Stimulated activated CD8-positive, alpha-beta memory T cell treated with anti-CD3 and anti-CD28 coated beads, Interleukin-2, amount 100 ng/mL, for 1 hour (primary cell): ENCODE results near the gene SHLD3.
"Not testable (repeated sequence)": the region's sequence is repeated elsewhere in the genome, so short reads cannot be mapped to it uniquely, and the experiment has no call there.

Source experiments
- DNase-seq, 2 donors: peaks; one replicate each; pipeline ENCODE4 v3.0.0-alpha.2; 2020; ENCODE audit warnings: low read depth in 2 of 2

The SHLD3 gene, protein sequence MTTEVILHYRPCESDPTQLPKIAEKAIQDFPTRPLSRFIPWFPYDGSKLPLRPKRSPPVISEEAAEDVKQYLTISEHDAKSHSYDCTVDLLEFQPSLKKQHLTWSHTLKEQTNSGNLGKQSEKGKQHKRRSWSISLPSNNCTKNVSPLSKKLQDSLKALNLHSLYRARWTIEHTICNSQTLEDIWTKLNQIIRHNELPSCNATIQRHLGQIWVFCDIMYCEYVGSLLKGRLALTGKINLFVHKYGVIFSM

DNA sequence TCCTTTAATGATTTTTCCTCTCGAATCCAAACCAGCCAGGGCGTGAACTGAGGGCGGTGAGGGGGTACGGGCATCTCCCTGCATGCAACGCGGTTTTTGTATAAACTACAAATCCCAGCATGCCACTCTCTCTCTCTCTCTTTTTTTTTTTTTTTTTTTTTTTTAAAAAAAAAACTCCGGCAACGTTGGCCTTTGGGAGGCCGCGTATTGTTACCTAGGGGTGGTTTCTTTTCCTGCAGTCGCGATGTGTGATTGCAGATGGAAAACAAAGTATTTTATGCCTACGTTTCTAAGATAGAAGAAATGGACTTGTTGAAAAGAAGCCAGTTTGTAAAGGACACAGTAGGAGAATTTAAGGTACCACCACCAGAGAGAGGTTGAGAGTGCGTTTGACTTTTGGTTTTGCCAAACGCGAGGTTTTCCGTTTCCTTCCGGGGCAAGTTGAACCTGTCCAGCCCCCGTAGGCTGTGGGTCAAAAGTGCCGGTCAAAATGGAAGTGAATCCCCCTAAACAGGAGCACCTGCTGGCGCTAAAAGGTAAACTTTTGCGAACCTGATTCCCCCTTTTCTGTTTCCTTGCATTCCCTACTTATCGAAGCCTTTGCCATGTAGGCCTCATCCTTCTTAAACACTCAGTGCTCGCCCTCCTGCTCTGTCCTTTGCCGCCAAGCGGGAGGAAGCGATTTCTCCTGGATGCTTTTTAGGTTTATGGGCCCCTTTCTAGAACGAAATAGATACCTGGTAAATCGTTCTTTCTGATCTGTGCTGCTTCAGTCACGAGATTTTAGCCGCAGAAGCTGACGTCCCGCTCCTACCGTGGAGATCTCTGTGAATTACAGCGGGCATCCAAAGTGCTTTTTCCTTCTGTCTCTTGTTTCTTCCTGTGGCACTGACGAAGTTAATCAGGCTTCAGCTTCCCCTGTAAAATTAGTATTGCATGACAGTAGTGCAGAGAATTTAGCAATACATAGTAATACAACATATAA, at the start of gene SHLD3, which contains the start of gene TRAPPC13:
SHLD3 (plus strand) TSS at position 457 of the 985 bp plus-strand sequence. CDS start 4,561 bp downstream, outside the sequence.
TRAPPC13 (plus strand) TSS at position 457 of the 985 bp plus-strand sequence; CDS start at position 491, 34 bp downstream.
- peak; percentile 64 to 68 for DNase-seq

DNA sequence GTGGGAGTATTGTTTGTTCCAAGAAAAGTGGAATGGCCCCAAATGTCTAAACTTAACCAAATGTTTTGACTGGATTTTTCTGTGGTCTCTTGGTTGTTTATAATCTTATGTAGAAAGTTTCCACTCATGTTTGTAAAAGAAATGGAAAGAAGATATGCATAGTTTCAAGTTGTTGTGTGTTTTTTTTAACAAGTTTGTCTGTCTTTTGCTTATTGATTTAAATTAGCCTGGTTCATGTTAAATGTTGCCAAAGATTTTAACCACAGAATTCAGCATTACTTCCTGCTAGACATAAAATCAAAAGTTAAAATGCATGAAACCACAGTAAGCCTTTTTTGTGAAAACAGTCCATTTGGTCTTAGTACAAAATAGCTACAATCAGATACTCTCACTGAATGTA, 47.7 kb upstream of the SHLD3 start:
- no peak for DNase-seq

DNA sequence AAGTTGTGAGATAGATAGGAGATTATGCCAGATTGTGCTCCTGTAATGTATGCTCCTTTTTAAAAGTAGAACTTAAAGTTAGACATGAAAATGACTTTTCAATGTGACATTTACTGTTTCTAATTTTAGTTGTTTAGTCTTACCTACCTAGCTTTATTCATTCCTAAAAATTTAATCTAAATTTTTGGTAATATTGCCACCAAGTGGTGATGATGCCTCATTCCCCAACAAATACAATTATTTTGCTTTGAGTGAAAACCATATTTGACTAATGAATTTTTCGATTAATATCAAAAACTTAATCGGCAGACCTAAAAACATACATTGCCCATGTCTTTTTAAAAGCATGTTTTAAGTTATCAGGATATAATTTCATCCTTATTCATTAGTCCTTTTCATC, 36.1 kb upstream of the SHLD3 start:
- DNase-seq = no peak

DNA sequence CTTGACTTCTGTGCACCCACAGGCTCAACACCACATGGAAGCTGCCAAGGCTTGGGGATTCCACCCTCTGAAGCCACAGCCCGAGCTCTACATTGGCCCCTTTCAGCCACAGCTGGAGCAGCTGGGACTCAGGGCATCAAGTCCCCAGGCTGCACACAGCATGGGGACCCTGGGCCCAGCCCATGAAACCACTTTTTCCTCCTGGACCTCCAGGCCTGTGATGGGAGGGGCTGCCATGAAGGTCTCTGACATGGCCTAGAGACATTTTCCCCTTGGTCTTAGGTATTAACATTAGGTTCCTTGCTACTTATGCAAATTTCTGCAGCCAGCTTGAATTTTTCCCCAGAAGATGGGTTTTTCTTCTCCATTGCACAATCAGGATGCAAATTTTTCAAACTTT, 23.1 kb upstream of the SHLD3 start:
- not testable (repeated sequence) for DNase-seq

DNA sequence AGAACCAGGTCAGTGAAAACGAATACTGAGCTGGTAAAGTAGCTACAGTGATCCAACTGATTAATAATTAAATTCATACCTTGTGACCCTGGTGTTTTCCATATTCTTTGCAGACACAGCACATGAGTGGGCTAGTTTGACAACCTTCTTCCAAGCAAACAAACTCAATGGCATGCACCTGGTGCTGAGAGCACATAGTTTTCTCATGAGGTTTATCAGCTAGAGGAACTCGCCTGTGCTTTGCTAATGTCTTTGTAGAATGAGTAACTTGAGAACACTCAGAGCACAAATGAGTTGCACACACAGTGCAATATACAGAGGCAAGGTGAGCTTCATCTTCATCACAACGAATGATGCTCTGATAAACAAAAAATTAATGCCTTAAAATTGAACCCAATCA, 13.3 kb upstream of the SHLD3 start:
- DNase-seq = no peak

DNA sequence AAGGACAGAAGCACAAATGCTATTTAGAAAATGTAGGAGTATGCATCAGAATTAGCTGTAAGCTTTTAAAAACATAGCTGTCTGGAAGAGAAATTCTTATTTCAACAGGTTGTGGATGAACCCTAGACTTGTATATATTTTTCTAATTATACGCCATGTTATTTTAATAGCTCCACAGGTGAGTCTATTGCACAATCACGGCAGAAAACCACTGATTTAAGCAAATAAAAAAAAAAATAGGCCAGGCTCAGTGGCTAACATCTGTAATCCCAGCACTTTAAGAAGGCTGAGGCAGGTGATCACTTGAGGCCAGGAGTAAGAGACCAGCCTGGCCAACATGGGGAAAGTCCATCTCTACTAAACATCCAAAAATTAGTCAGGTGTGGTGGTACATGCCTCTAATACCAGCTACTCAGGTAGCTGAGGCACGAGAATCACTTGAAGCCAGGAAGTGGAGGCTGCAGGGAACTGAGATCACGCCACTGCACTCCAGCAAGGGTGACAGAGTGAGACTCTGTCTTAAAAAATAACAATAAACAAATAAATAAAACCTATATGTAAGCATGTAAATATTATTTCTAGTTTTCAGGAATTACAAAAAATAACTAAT, 12.4 kb upstream of the SHLD3 start:
- DNase-seq = no peak

DNA sequence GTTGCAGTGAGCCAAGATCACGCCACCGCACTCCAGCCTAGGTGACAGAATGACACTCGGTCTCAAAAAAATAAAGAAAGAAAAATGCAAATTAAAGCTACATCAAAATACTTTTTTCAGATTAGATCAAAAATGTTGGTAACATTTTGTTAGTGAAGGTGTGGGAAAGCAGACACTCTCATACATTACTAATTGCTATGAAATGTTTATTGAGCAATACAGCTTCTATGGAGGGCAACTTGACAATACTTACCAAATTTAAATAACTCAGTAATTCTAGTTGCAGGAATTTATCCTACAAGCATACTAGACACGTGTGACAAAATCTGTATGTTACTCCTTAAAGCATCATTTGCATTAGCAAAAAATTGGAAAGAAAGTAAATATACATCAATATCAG, 4.8 kb upstream of the SHLD3 start:
- no peak for DNase-seq

DNA sequence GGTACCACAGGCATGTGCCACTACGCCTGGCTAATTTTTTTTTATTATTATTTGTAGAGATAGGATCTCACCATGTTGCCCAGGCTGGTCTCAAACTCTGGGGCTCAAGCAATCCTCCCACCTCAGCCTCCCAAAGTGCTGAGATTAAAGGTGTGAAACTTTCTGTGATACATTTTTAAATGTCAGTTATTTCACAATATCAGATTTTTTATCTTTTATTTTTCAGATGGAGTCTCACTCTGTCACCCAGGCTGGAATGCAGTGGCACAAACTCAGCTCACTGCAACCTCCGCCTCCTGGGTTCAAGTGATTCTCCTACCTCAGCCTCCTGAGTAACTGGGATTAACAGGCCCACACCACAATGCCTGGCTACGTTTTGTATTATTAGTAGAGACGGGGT, 2.9 kb upstream of the SHLD3 start:
- not testable (repeated sequence) for DNase-seq

DNA sequence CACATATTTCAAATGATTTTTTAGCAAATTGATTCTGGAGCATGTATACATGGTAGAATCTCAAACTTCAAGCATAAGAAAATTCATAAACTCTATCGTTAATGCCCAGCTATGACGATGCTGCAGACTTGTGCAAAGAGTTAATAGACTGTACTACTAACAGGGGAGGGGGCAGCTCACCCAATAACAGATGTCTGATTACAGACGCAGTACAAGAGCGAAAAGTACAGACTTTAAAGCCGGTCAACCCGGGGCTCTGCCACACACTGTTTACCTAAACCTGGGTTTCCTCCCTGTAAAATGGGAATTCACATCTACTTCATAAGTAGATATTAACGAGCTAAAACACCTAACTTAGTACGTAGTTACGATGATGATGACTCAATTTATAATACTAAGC, 1.3 kb upstream of the SHLD3 start:
- DNase-seq = no peak

DNA sequence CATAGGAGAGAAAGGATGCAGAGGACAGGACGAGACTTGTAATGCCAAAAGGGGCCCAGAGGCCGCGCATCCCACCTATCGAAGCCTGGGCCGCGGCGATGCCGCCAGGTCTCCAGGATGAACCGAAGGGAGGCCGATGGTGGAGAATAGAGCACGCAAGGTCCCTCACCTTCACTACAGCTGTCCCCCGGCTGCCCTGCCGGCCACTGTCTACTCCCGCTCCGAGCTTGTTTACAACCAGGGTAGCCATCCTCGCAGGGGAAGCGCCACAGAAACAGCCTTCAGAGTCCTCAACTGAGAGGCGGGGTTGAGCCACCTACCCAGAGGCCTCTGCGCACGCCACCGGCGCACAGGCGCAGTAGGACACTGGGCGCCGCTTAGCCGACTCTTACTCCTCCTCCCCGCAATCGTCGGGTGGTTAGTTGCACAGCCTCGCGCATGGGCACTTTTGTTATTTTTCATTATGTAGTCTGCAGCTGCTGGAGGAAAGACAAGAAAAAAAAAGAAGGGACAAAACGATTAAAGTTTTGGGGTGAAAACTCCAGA, 729 bp upstream of the SHLD3 start, which contains the start of gene TRIM23:
TRIM23 (minus strand) TSS at position 309 of the 546 bp plus-strand sequence; CDS start at position 250, 59 bp downstream.
- DNase-seq = peak; percentile 80 to 84

DNA sequence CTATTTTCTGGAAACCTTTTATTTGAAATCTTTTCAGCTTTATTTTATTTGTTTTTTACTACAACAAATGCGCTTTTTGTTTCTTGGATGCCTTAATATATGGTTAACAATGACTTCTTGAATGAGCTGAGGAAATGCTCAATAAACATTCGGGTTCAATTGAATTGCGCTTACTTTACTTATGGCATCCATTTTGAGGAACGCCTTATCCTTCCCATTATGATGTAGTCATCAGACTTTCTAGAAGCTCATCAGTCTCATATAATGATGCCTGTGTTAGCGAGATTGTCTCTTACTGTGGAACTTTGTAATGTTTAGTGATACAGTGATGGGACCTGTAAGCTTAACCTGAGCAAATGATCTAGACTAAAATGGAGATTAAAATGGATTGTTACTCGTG, 916 bp downstream of the SHLD3 start:
- DNase-seq = no peak

DNA sequence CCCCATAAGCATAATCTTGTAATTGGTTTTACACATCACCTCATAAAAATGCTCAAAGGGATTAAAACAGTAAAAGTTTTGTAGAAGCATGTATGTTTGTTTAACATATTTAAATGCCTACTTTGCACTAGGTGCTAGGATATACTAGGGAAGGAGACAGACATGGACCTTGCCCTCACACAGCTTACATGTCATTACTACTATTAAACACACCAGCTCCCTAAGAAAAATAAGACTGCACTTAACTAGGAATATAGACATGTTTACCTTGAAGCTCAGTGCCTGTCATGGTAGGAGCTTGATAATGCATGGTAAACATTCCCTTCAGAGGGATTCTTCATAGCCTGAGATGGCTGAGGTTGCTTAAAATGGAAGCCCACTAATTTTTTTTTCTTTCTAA, 6.2 kb downstream of the SHLD3 start:
- no peak for DNase-seq

DNA sequence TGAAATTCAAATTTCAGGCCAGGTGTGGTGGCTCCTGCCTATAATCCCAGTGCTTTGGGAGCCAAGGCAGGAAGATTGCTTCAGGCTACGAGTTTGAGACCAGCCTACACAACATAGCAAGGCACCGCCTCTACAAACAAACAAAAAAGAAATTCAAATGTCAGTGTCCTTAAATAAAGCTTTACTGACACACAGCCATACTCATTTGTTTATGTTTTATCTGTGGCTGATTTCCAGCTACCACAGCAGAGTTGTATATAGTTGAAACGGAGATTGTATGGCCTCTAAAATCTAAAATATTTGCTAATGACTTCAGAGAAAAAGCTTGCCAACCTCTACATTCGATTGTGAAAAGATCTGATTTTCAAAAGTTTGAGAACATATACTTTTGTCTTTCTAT, 15.4 kb downstream of the SHLD3 start:
- DNase-seq = no peak

DNA sequence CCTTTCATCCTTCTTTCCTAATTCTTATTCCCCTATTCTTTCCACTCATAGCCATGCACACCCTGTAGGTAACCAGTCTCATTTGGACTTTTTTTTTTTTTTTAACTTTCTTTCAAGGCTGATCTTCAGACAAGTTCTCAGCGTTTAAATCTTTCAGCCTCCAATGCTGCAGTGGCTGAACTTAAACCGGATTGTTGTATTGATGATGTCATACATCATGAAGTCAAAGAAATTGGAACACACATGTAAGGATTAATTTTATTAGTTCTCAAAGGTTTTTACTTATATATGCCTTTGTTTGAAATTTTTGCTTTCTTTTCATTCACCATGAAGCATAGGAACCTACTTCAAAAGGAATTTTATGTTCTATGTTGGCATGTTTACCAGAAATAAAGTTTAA, 22.1 kb downstream of the SHLD3 start:
- DNase-seq = no peak

DNA sequence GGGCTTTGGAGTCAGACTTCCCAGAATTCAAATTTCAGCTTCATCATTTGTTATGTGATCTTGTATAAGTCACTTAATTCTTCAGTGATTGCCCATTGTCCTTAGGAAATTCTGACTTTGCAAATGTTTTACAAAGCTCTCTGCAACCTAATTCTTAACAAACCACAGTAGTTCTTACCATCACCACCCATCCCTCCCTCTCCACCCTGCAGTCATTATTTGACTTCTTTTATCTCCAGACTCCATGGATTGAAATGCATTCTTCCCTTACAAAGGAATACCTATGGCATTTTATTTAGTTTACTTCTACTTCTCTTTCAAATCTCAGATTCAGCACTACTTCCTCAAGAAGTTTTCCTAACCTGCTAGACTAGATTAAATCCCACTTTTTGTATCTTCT, 23.1 kb downstream of the SHLD3 start:
- DNase-seq = no peak

DNA sequence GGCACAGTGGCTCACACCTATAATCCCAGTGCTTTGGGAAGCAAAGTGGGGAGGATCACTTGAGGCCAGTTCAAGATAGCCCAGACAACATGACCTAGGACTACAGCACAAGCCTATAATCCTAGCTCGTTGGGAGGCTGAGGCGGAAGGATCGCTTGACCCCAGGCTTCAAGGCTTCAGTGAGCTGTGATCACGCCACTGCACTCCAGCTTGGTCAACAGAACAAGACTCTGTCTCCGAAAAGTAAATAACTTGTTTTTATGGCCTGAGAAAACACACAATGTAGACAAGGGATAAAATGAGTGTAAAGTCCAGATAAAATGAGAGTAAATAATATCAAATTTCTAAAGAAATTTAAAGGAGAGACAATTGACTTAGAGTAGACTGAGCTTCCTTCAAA, 26.3 kb downstream of the SHLD3 start:
- DNase-seq = no peak

DNA sequence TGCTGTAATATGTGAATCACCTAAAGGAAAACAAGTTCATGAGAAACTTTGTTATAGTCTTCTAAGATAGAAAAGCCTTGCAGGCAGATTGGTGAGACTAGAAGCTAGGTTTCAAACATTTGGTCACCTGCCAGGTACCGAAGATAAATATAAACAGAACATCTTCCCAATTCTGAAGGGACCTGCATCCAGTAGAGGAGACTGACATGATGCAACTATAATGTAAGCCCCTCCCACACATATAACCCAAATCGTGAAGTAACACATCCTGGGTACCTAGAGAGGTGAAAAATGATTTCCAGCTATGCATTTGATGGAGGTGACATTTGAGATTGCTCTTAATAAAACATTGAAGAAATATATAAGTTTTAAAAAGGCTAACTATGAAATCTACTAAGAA, 29.9 kb downstream of the SHLD3 start:
- DNase-seq = no peak

DNA sequence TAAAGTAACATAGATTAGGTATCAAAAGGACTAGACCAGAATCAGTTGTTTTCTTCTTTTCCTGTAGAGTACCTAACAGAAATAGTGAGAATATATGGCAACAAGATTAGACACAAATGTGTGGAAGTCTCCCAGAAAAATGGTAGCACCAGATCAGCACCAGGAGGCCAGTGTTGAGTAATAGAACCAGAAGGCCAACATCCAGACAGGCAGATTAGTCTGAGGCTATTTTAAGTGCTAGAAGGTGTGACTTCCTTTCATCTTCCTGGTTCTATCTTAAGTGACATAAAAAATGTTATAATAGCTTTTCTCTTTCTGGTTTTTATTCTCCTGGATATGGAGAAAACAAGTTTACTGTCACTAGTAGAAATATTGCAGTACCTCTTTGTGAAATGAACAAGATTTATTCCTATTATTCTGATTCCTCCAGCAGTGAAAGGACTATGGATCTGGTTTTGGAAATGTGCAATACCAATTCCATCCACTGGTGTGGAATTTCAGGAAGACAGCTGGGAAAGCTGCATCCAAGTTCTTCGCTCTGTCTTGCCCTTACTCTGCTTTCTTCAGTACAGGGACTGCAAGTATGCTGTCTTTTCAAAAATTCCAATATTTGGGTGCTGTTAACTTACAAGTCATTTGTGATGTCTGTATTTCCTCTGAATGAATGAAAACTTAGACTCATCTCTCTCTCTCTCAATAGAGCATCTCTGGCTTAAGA, 39.1 kb downstream of the SHLD3 start:
- DNase-seq = no peak

DNA sequence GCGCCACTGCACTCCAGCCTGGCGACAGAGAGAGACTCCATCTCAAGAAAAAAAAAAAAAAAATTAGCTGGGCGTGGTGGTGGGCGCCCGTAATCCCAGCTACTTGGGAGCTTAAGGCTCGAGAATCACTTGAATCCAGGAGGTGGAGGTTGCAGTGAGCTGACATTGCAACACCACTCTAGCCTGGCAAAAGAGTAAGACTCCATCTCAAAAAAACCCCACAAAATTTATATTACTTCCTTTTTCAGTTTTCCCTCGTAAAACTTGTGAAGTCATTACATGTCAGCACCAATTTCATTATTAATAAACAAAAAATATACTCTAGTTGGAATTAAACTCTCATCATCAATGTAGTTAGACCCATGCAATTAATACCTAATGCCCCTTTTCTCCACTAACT, 43.9 kb downstream of the SHLD3 start:
- no peak for DNase-seq

DNA sequence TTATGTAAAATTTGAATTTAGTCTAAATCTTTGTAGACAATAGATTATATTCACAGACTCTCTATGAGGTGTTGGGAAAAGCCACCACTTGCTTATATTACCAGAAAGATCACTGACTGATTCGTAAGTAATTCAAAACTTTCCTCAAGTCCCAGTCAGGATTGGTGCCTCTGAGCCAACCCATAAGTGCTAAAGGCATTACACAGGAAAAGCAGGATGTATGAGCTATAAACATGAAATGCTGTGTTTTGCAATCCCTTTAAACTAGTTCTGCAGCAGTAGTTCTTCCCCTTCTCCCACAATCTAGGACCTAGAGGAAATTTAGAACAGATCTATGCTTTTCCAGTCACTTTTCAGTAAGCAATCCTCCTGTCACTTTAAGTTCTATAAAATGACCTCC, 48.0 kb downstream of the SHLD3 start:
- no peak for DNase-seq

DNA sequence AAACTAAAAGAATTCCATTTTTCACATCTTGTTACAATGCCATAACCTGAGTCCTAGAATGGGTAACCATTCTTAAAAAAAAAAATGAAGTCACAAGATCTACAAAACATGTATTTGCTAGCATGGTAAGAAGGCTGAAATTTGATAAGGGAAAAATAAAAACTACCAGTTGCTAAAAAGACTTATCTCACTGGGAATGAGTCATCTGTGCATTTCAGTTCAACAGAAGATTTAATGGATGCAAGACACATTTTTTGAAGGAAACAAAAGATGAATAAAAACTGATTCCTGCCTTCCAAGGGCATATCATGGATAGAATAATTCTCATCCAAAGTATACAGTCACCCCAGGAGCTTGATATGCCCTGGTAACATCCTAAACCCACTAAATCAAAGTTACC, 49.9 kb downstream of the SHLD3 start:
- no peak for DNase-seq
